ENCODE measurements around the gene CPAMD8. TPM values are rescaled to one million over a fixed set of nuclear protein-coding genes. Genes with fewer than 3 reads are reported as not detected.

CPAMD8 gene
- total RNA-seq, 4 donors from 2014 or later: 5.4 to 9.7 (median 9.1) TPM

GRCh38 chr19:17073869-17074633 is 47.4 kb upstream of the CPAMD8 start:
- H3K4me1 ChIP-seq: peaks cover 41% of the 10 kb centered on the region
- 45% methylated on average over 14 of the region's 18 CpGs for WGBS

GRCh38 chr19:17070912-17071311 is 44.3 kb upstream of the CPAMD8 start:
- Histone ChIP-seq H3K9me3 (no peaks in the 10 kb centered on the region), H3K4me3 (no peak overlapping the region), H3K4me1 (peaks cover 17% of the 10 kb centered on the region), H3K27me3 (no peaks in the 10 kb centered on the region), H3K36me3 (peaks cover 17% of the 10 kb centered on the region), H3K27ac (no peak overlapping the region)
- TF ChIP-seq POLR2A (IDR thresholded peaks at IDR 0.05): no peak
- no peak for DNase-seq (ENCODE audit: low spot score in 2 of 2)
- 91% methylated on average over 7 of the region's 7 CpGs for WGBS

More at GRCh38 chr19:17073869-17074633, 47.4 kb upstream of the CPAMD8 start:
- H3K27ac ChIP-seq: no peak overlapping the region
- no peaks in the 10 kb centered on the region for H3K9me3 ChIP-seq
- DNase-seq (ENCODE audit: low spot score in 2 of 2): no peak
- TF ChIP-seq POLR2A (IDR thresholded peaks at IDR 0.05) (no peak), CTCF (IDR thresholded peaks at IDR 0.05) (no peak), POLR2AphosphoS5 (IDR thresholded peaks at IDR 0.05) (no peak), EP300 (IDR thresholded peaks at IDR 0.05) (no peak)
- peak overlapping the region; percentile 72 for H3K4me3 ChIP-seq
- H3K36me3 ChIP-seq: peaks cover 15% of the 10 kb centered on the region
- H3K27me3 ChIP-seq: no peaks in the 10 kb centered on the region

- Histone ChIP-seq H3K27me3 (no peaks in the 10 kb centered on the region), H3K36me3 (peaks cover 17% of the 10 kb centered on the region), H3K27ac (no peak overlapping the region), H3K9me3 (no peaks in the 10 kb centered on the region), H3K4me1 (peaks cover 19% of the 10 kb centered on the region), H3K4me3 (no peak overlapping the region)
- DNase-seq (ENCODE audit: low spot score in 2 of 2): no peak
- no peak for TF ChIP-seq POLR2A (IDR thresholded peaks at IDR 0.05)
- no peak for TF ChIP-seq POLR2AphosphoS5 (IDR thresholded peaks at IDR 0.05)
- TF ChIP-seq EP300 (IDR thresholded peaks at IDR 0.05): no peak
- WGBS: 88% methylated on average over 12 of the region's 12 CpGs
Measured at GRCh38 chr19:17070421-17070820, 43.8 kb upstream of the CPAMD8 start.

GRCh38 chr19:17069193-17069592 is 42.6 kb upstream of the CPAMD8 start:
- TF ChIP-seq POLR2AphosphoS5 (IDR thresholded peaks at IDR 0.05) (no peak), CTCF (IDR thresholded peaks at IDR 0.05) (no peak), EP300 (IDR thresholded peaks at IDR 0.05) (no peak), POLR2A (IDR thresholded peaks at IDR 0.05) (no peak)
- Histone ChIP-seq H3K27ac (no peak overlapping the region), H3K9me3 (no peaks in the 10 kb centered on the region), H3K4me3 (no peak overlapping the region), H3K4me1 (peaks cover 14% of the 10 kb centered on the region), H3K27me3 (no peaks in the 10 kb centered on the region), H3K36me3 (peaks cover 17% of the 10 kb centered on the region)
- 86% methylated on average over 8 of the region's 9 CpGs for WGBS
- DNase-seq (ENCODE audit: low spot score in 2 of 2): no peak

GRCh38 chr19:17063428-17063827 is 36.8 kb upstream of the CPAMD8 start:
- peaks cover 5% of the 10 kb centered on the region for H3K4me1 ChIP-seq
- H3K4me3 ChIP-seq: no peak overlapping the region
- H3K27me3 ChIP-seq: no peaks in the 10 kb centered on the region
- TF ChIP-seq POLR2A (IDR thresholded peaks at IDR 0.05) (no peak), EP300 (IDR thresholded peaks at IDR 0.05) (no peak), CTCF (IDR thresholded peaks at IDR 0.05) (no peak), POLR2AphosphoS5 (IDR thresholded peaks at IDR 0.05) (no peak)
- H3K9me3 ChIP-seq: no peaks in the 10 kb centered on the region
- H3K27ac ChIP-seq: no peak overlapping the region
- no peak for DNase-seq (ENCODE audit: low spot score in 2 of 2)
- peaks cover 15% of the 10 kb centered on the region for H3K36me3 ChIP-seq
- 85% methylated on average over 2 of the region's 2 CpGs for WGBS

GRCh38 chr19:17061691-17062090 is 35.1 kb upstream of the CPAMD8 start:
- Histone ChIP-seq H3K36me3 (peaks cover 24% of the 10 kb centered on the region), H3K27me3 (no peaks in the 10 kb centered on the region), H3K4me1 (peaks cover 5% of the 10 kb centered on the region), H3K9me3 (peaks cover 3% of the 10 kb centered on the region), H3K27ac (no peak overlapping the region), H3K4me3 (no peak overlapping the region)
- 92% methylated on average over 7 of the region's 7 CpGs for WGBS
- no peak for DNase-seq (ENCODE audit: low spot score in 2 of 2)
- TF ChIP-seq POLR2A (IDR thresholded peaks at IDR 0.05) (no peak), CTCF (IDR thresholded peaks at IDR 0.05) (no peak), POLR2AphosphoS5 (IDR thresholded peaks at IDR 0.05) (no peak), EP300 (IDR thresholded peaks at IDR 0.05) (no peak)

All from suprapubic skin (tissue), 4 donors.